Stimulated activated memory B cell treated with anti-CD40 and anti-IgM and Interleukin-4, amounts not matched to agents 10 μg/mL and 1 μg/mL and 100 μg/mL, for 72 hours (primary cell): ENCODE measurements around the gene RPGRIP1.

Experiments
- ATAC-seq: fragments of 150-1000 bp; cut with Tn5 transposase; 2 replicates; pipeline ENCODE4 v1.10.0; 2021
- H3K27ac Mint-ChIP-seq: one replicate; pipeline ENCODE4 v1.8.0; 2022; ENCODE audit warnings: mild to moderate bottlenecking, mixed read lengths
- H3K27me3 Mint-ChIP-seq: one replicate; pipeline ENCODE4 v1.8.0; 2022; ENCODE audit warnings: mixed read lengths
- H3K36me3 Mint-ChIP-seq: one replicate; pipeline ENCODE4 v1.8.0; 2022; ENCODE audit warnings: mixed read lengths
- H3K4me1 Mint-ChIP-seq: one replicate; pipeline ENCODE4 v1.8.0; 2022; ENCODE audit warnings: mixed read lengths
- H3K4me3 Mint-ChIP-seq: one replicate; pipeline ENCODE4 v1.8.0; 2022; ENCODE audit warnings: mild to moderate bottlenecking, moderate library complexity, mixed read lengths
- H3K9me3 Mint-ChIP-seq: one replicate; pipeline ENCODE4 v1.8.0; 2022; ENCODE audit warnings: mixed read lengths

The RPGRIP1 gene

DNA sequence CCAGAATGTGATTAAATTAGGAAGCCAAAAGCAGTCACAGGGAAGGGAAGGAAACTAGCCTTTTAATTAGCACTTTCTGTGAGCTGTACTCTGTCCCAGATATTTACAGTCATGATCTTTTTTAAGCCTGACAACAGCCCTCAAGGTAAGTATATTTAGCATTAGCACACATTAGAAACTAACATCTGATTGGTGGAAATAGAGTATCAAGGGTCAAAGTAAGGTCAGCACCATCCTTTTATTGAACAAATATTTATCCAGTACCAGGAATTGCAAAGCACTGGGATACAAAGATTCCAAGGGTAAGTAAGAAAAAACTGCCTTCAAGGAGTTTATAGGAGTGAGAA is 28.2 kb downstream of the RPGRIP1 start:
- H3K4me3 Mint-ChIP-seq, result peak overlapping the region; percentile 83
- H3K27ac Mint-ChIP-seq, result peak overlapping the region; percentile 86
- no peaks in the 10 kb centered on the region for H3K9me3 Mint-ChIP-seq
- peaks cover 4% of the 10 kb centered on the region for H3K27me3 Mint-ChIP-seq
- ATAC-seq, result no peak
- H3K4me1 Mint-ChIP-seq, result peaks cover 33% of the 10 kb centered on the region
- H3K36me3 Mint-ChIP-seq, result no peaks in the 10 kb centered on the region

DNA sequence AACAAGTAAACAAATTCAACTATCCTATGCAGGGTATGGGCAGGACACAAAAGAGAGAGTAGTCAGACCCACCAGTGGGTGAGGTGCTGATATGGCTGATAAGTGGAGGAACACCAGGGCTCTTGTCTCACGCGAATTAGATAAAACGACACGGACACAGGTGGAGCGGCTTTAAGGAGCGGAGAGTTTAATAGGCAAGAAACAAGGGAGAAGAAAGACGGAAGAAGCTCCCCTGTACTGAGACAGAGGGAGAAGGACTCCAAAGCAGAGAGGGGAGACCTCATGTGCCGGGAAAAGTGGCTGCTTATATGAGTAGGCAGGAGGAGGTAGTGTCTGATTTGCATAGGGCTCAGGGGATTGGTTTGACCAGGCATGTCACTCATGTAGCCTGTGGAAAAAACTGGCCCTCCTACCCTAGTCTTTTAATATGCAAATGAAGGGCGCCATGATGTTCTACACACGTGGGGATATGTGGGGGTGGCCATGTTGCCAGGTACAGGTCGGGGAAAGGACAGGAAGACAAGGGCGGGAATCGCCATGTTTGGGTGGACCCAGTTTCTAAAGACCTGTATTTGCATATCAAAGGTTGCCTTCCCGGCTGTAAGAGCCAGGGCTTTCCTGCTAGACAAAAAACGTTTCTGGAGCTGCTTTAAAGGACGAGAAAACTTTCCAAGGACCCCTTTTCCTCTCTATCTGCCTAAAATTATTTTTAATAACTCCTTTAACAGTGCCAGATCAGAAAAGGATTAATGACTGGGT is 28.8 kb downstream of the RPGRIP1 start:
- peak overlapping the region; percentile 86 for H3K27ac Mint-ChIP-seq
- peak overlapping the region; percentile 83 for H3K4me3 Mint-ChIP-seq
- H3K9me3 Mint-ChIP-seq, result no peaks in the 10 kb centered on the region
- peaks cover 35% of the 10 kb centered on the region for H3K4me1 Mint-ChIP-seq
- peaks cover 9% of the 10 kb centered on the region for H3K27me3 Mint-ChIP-seq
- H3K36me3 Mint-ChIP-seq, result no peaks in the 10 kb centered on the region
- peak; percentile 94 for ATAC-seq

DNA sequence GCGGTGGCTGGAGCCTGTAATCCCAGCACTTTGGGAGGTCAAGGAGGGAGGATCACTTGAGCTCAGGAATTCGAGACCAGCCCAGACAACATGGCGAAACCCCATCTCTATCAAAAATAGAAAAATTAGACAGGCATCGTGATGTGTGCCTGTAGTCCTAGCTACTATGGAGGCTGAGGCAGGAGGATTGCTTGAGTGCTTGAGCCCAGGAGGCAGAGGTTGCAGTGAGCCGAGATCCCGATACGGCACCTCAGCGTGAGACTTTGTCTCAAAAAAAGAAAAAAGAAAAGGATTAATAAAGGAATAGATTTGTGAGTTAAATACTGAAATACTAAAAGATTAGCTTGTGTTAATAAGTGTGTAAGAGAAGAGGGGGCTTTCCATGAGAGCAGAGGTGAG is 29.4 kb downstream of the RPGRIP1 start:
- no peaks in the 10 kb centered on the region for H3K36me3 Mint-ChIP-seq
- no peak for ATAC-seq
- H3K27ac Mint-ChIP-seq, result peak overlapping the region; percentile 86
- no peaks in the 10 kb centered on the region for H3K9me3 Mint-ChIP-seq
- H3K4me1 Mint-ChIP-seq, result peaks cover 35% of the 10 kb centered on the region
- H3K4me3 Mint-ChIP-seq, result peak overlapping the region; percentile 83
- peaks cover 9% of the 10 kb centered on the region for H3K27me3 Mint-ChIP-seq

DNA sequence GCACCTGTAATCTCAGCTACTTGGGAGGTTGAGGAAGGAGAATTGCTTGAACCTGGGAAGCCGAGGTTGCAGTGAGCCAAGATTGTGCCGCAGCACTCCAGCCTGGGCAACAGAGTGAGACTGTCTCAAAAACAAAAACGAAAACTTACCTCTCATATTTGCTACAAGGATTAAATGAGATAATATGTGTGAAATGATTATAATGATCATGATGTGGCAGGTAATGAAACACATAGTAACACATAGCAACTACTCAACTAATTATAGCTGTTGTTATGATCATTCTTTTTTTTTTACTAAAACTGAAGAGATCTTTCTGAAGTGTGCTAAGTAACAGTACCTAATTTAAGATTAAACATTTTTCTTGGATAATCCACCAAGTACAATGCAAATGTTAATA is 30.1 kb downstream of the RPGRIP1 start:
- H3K27ac Mint-ChIP-seq, result no peak overlapping the region
- H3K9me3 Mint-ChIP-seq, result no peaks in the 10 kb centered on the region
- H3K4me3 Mint-ChIP-seq, result no peak overlapping the region
- ATAC-seq, result no peak
- peaks cover 35% of the 10 kb centered on the region for H3K4me1 Mint-ChIP-seq
- no peaks in the 10 kb centered on the region for H3K36me3 Mint-ChIP-seq
- H3K27me3 Mint-ChIP-seq, result peaks cover 9% of the 10 kb centered on the region

DNA sequence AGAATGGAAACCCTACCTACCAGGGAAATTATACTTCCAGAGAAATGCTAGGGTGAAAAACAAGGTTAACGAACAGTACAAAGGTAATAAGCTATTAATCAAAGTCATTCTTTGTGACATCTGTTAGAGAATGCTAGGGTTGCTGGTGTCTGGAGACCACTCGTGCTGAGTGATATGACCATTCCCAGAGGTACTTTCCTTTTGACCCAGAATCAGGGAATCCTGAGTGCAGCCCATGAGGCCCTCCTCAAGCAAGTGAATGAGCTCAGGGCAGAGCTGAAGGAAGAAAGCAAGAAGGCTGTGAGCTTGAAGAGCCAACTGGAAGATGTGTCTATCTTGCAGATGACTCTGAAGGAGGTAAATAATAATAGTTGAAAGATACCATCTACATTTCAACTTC is 31.7 kb downstream of the RPGRIP1 start:
- no peaks in the 10 kb centered on the region for H3K36me3 Mint-ChIP-seq
- H3K27ac Mint-ChIP-seq, result no peak overlapping the region
- H3K27me3 Mint-ChIP-seq, result peaks cover 9% of the 10 kb centered on the region
- H3K9me3 Mint-ChIP-seq, result no peaks in the 10 kb centered on the region
- H3K4me1 Mint-ChIP-seq, result peaks cover 35% of the 10 kb centered on the region
- no peak for ATAC-seq
- H3K4me3 Mint-ChIP-seq, result no peak overlapping the region

DNA sequence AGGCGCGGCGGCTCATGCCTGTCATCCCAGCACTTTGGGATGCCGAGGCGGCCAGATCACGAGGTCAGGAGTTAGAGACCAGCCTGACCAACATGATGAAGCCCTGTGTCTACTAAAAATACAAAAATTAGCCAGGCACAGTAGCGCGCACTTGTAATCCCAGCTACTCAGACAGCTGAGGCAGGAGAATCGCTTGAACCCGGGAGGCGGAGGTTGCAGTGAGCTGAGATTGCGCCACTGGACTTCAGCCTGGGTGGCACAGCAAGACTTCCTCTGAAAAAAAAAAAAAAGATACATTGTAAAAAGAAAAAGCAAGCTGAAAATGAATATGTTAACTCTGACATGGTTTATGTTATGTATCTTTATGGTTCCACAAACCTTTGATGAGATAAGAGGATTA is 33.6 kb downstream of the RPGRIP1 start:
- Mint-ChIP-seq H3K36me3 (no peaks in the 10 kb centered on the region), H3K9me3 (no peaks in the 10 kb centered on the region), H3K4me3 (no peak overlapping the region), H3K27me3 (peaks cover 9% of the 10 kb centered on the region), H3K4me1 (peaks cover 31% of the 10 kb centered on the region), H3K27ac (no peak overlapping the region)
- ATAC-seq, result no peak

DNA sequence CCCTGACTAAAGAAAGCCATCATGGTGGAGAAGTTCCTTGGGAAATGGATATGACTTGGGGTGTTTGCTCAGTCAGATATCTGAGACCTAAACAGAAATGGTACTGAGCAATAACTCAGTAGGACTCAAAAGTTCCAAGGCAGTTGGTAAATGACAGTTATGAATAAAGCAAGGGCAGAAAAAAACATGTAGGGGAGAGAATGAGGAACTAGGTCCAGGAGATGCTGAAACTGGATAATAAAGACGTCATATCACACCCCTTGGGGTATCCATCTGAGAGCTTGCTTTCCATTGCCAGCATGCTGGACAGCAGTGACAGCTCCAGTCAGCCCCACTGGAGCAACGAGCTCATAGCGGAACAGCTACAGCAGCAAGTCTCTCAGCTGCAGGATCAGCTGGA is 37.5 kb downstream of the RPGRIP1 start:
- H3K4me3 Mint-ChIP-seq, result no peak overlapping the region
- peak overlapping the region; percentile 68 for H3K27ac Mint-ChIP-seq

DNA sequence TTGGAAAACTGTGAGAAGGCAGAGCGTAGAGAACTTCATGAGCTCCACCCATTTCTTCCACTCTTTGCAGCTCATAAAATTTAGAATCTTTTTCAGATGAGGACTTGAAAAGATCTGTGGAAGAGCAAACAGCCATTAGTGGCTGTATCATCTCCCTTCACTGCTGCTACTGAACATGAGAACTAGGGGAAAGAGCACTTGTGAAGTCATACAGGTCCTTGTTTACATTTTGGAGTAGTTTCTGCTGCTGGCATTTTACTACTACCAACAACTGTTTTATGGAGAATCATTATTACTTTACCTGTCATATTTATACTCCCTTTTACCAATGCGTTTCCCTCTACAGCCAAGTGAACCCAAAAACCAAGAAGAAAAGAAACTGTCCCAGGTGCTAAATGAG is 41.0 kb downstream of the RPGRIP1 start:
- Mint-ChIP-seq H3K27me3 (no peaks in the 10 kb centered on the region), H3K9me3 (no peaks in the 10 kb centered on the region), H3K4me1 (peaks cover 24% of the 10 kb centered on the region), H3K4me3 (no peak overlapping the region), H3K36me3 (no peaks in the 10 kb centered on the region), H3K27ac (no peak overlapping the region)
- ATAC-seq, result no peak

More for the DNA sequence above, 37.5 kb downstream of the RPGRIP1 start:
- peak; percentile 93 for ATAC-seq
- Mint-ChIP-seq H3K4me1 (peaks cover 32% of the 10 kb centered on the region), H3K9me3 (no peaks in the 10 kb centered on the region), H3K36me3 (no peaks in the 10 kb centered on the region), H3K27me3 (peaks cover 9% of the 10 kb centered on the region)

DNA sequence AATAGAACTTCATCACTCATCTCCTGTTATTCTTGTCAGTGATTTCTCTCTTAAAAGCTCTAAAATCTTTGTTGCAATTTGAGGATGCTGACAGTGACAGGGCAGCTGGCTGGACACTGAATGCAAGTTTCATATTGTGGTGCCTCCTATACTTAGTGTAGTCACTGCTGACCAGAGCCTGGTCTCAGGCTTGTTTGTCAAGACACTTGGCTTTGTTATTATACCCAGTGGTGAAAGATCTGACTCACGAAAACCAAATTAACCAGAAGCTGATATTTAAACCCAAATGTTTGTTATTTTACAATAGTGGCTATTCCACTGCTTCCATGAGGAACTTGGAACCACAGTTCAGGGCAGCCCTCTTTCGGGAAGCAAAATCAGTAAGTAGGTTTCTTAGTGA is 42.8 kb downstream of the RPGRIP1 start:
- peaks cover 15% of the 10 kb centered on the region for H3K4me1 Mint-ChIP-seq
- H3K36me3 Mint-ChIP-seq, result no peaks in the 10 kb centered on the region
- no peak for ATAC-seq
- H3K4me3 Mint-ChIP-seq, result no peak overlapping the region
- no peaks in the 10 kb centered on the region for H3K9me3 Mint-ChIP-seq
- no peak overlapping the region for H3K27ac Mint-ChIP-seq
- no peaks in the 10 kb centered on the region for H3K27me3 Mint-ChIP-seq

DNA sequence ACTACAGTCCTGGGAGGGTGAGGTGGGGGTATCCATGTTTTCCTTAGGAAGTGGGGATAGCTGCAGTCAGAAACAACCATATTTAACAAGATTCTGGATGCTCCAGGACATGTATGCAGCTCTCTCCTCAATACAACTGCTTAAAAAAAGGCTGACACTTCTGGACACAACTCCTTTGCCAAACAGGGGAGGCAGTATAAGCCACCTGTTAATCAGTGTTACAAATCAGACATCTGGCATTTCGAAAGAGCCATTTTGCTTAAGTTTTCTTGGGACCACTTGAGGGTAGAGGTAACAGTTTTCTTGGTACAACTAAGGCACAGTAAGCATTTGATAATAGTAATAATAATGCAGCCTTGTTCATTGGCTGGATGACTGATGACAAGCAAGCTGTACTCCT is 47.1 kb downstream of the RPGRIP1 start:
- no peak overlapping the region for H3K4me3 Mint-ChIP-seq
- no peaks in the 10 kb centered on the region for H3K4me1 Mint-ChIP-seq
- no peak for ATAC-seq
- no peaks in the 10 kb centered on the region for H3K9me3 Mint-ChIP-seq
- H3K27ac Mint-ChIP-seq, result no peak overlapping the region
- no peaks in the 10 kb centered on the region for H3K36me3 Mint-ChIP-seq
- no peaks in the 10 kb centered on the region for H3K27me3 Mint-ChIP-seq
